Effector memory CD8-positive, alpha-beta T cell (primary cell): Measurements from ENCODE around the gene SIGLEC15.

Experiments used
- ATAC-seq: fragments of 150-1000 bp; cut with Tn5 transposase; replicated peaks from 2 replicates; pipeline ENCODE4 v1.10.0; 2021; ENCODE audit warnings: mild to moderate bottlenecking, moderate library complexity
- DNase-seq, 3 experiments: peaks; one replicate each; pipeline ENCODE4 v3.0.0; 2021
- H3K27ac Mint-ChIP-seq, 2 donors: one replicate each; pipeline ENCODE4 v1.8.0; 2022; ENCODE audit warnings: mild to moderate bottlenecking in 2 of 2, mixed read lengths in 2 of 2, moderate library complexity in 2 of 2
- H3K27me3 Mint-ChIP-seq, 2 donors: one replicate each; pipeline ENCODE4 v1.8.0; 2022; ENCODE audit warnings: mixed read lengths in 2 of 2
- H3K36me3 Mint-ChIP-seq: one replicate; pipeline ENCODE4 v1.8.0; 2022; ENCODE audit warnings: mild to moderate bottlenecking, moderate library complexity, mixed read lengths; ENCODE audit not compliant: insufficient read depth
- H3K4me1 Mint-ChIP-seq, 2 donors: one replicate each; pipeline ENCODE4 v1.8.0; 2022; ENCODE audit warnings: low read depth in 2 of 2, mixed read lengths in 2 of 2
- H3K4me3 Mint-ChIP-seq, 2 donors: one replicate each; pipeline ENCODE4 v1.8.0; 2022; ENCODE audit warnings: mild to moderate bottlenecking in 2 of 2, mixed read lengths in 2 of 2, moderate library complexity in 2 of 2
- H3K9me3 Mint-ChIP-seq, 2 donors: one replicate each; pipeline ENCODE4 v1.8.0; 2022; ENCODE audit warnings: mixed read lengths in 2 of 2

SIGLEC15 gene

GRCh38 chr18:45828917-45829811 lies 3.7 kb downstream of the SIGLEC15 start:
- Mint-ChIP-seq H3K27me3 (peaks cover 6 to 15% of the 10 kb centered on the region in 2 donors), H3K9me3 (no peaks in the 10 kb centered on the region), H3K4me3 (no peak overlapping the region), H3K27ac (peak overlapping the region; percentile 9 to 64), H3K36me3 (no peaks in the 10 kb centered on the region), H3K4me1 (peaks cover 10 to 23% of the 10 kb centered on the region in 2 donors)
- ATAC-seq (no peak), DNase-seq (no peak)

- Mint-ChIP-seq H3K36me3 (no peaks in the 10 kb centered on the region), H3K4me1 (peaks cover 3 to 18% of the 10 kb centered on the region in 2 donors), H3K27ac (no peak overlapping the region), H3K4me3 (no peak overlapping the region), H3K9me3 (no peaks in the 10 kb centered on the region), H3K27me3 (peaks cover 7 to 21% of the 10 kb centered on the region in 2 donors)
- DNase-seq: no peak
- no peak for ATAC-seq
Observed at GRCh38 chr18:45829855-45830254, 4.4 kb downstream of the SIGLEC15 start.

GRCh38 chr18:45830917-45831316 lies 5.4 kb downstream of the SIGLEC15 start:
- Mint-ChIP-seq H3K9me3 (no peaks in the 10 kb centered on the region), H3K4me1 (peaks cover 0 to 9% of the 10 kb centered on the region in 2 donors), H3K36me3 (no peaks in the 10 kb centered on the region), H3K27me3 (peaks cover 17 to 29% of the 10 kb centered on the region in 2 donors), H3K4me3 (no peak overlapping the region), H3K27ac (no peak overlapping the region)
- DNase-seq (no peak), ATAC-seq (no peak)

- DNase-seq (no peak), ATAC-seq (no peak)
- Mint-ChIP-seq H3K36me3 (peaks cover 2% of the 10 kb centered on the region), H3K4me3 (no peak overlapping the region), H3K27ac (peak overlapping the region in 1 of 2 donors; percentile 26), H3K4me1 (peaks cover 6 to 10% of the 10 kb centered on the region in 2 donors), H3K27me3 (peaks cover 23 to 51% of the 10 kb centered on the region in 2 donors), H3K9me3 (no peaks in the 10 kb centered on the region)
Observed at GRCh38 chr18:45833846-45834245, 8.4 kb downstream of the SIGLEC15 start.

- H3K36me3 Mint-ChIP-seq: peaks cover 2% of the 10 kb centered on the region
- H3K4me1 Mint-ChIP-seq: peaks cover 6 to 13% of the 10 kb centered on the region in 2 donors
- H3K4me3 Mint-ChIP-seq: no peak overlapping the region
- peaks cover 26 to 56% of the 10 kb centered on the region in 2 donors for H3K27me3 Mint-ChIP-seq
- ATAC-seq (no peak), DNase-seq (no peak)
- H3K9me3 Mint-ChIP-seq: no peaks in the 10 kb centered on the region
- peak overlapping the region in 1 of 2 donors; percentile 26 for H3K27ac Mint-ChIP-seq
Observed at GRCh38 chr18:45834306-45834705, 8.8 kb downstream of the SIGLEC15 start.

- Mint-ChIP-seq H3K36me3 (peaks cover 2% of the 10 kb centered on the region), H3K27ac (no peak overlapping the region), H3K4me3 (no peak overlapping the region), H3K4me1 (peaks cover 6 to 15% of the 10 kb centered on the region in 2 donors), H3K9me3 (no peaks in the 10 kb centered on the region), H3K27me3 (peaks cover 34 to 64% of the 10 kb centered on the region in 2 donors)
- ATAC-seq: no peak
- no peak for DNase-seq
Observed at GRCh38 chr18:45835057-45835636, 9.7 kb downstream of the SIGLEC15 start.

GRCh38 chr18:45836242-45837205 lies 11.0 kb downstream of the SIGLEC15 start:
- no peak for DNase-seq
- no peak for ATAC-seq
- Mint-ChIP-seq H3K4me1 (peaks cover 6 to 17% of the 10 kb centered on the region in 2 donors), H3K36me3 (peaks cover 7% of the 10 kb centered on the region), H3K27ac (no peak overlapping the region), H3K9me3 (no peaks in the 10 kb centered on the region), H3K27me3 (peaks cover 34 to 71% of the 10 kb centered on the region in 2 donors), H3K4me3 (peak overlapping the region; percentile 71 to 76)

GRCh38 chr18:45837283-45838070 lies 12.0 kb downstream of the SIGLEC15 start:
- peak; percentile 82 for ATAC-seq
- H3K4me1 Mint-ChIP-seq: peaks cover 6 to 17% of the 10 kb centered on the region in 2 donors
- peak; percentile 25 to 37 (median 27) for DNase-seq
- H3K9me3 Mint-ChIP-seq: no peaks in the 10 kb centered on the region
- H3K27ac Mint-ChIP-seq: no peak overlapping the region
- H3K27me3 Mint-ChIP-seq: peaks cover 28 to 70% of the 10 kb centered on the region in 2 donors
- peak overlapping the region; percentile 71 to 76 for H3K4me3 Mint-ChIP-seq
- peaks cover 9% of the 10 kb centered on the region for H3K36me3 Mint-ChIP-seq

GRCh38 chr18:45838302-45839070 lies 13.0 kb downstream of the SIGLEC15 start:
- DNase-seq (no peak), ATAC-seq (no peak)
- Mint-ChIP-seq H3K36me3 (peaks cover 9% of the 10 kb centered on the region), H3K4me1 (peaks cover 6 to 17% of the 10 kb centered on the region in 2 donors), H3K4me3 (peak overlapping the region; percentile 52 to 57), H3K9me3 (no peaks in the 10 kb centered on the region), H3K27ac (no peak overlapping the region), H3K27me3 (peaks cover 28 to 70% of the 10 kb centered on the region in 2 donors)

- Mint-ChIP-seq H3K4me3 (peak overlapping the region; percentile 25 to 57), H3K27me3 (peaks cover 28 to 58% of the 10 kb centered on the region in 2 donors), H3K9me3 (no peaks in the 10 kb centered on the region), H3K4me1 (peaks cover 6 to 18% of the 10 kb centered on the region in 2 donors), H3K36me3 (peaks cover 9% of the 10 kb centered on the region), H3K27ac (no peak overlapping the region)
- ATAC-seq: peak; percentile 63
- DNase-seq: peak; percentile 12 to 16 (median 16)
Observed at GRCh38 chr18:45839414-45840395, 14.2 kb downstream of the SIGLEC15 start.
